GM12892 (cell line): ENCODE results near the gene CRK.

Experiments used
- POLR2A ChIP-seq: IDR thresholded peaks from 2 replicates; pipeline ENCODE4 v1.6.1; 2011; ENCODE audit warnings: low read depth, low read length, control low read depth
- POLR2AphosphoS5 ChIP-seq: IDR thresholded peaks from 2 replicates; pipeline ENCODE4 v1.6.1; 2011; ENCODE audit warnings: low read depth, low read length, control low read depth
- TAF1 ChIP-seq: IDR thresholded peaks from 2 replicates; pipeline ENCODE4 v1.6.1; 2011; ENCODE audit warnings: low read depth, mild to moderate bottlenecking, control low read depth, low read length, borderline replicate concordance

GRCh38 chr17:1471490-1471889 lies 15.5 kb upstream of the CRK start:
- no peak for TF ChIP-seq POLR2A
- TF ChIP-seq TAF1, result no peak
- no peak for TF ChIP-seq POLR2AphosphoS5
